GM23248 (cell line): ENCODE measurements around the gene SNTA1. TPM values are rescaled to one million over a fixed set of nuclear protein-coding genes. Genes with fewer than 3 reads are reported as not detected.
"Not testable (repeated sequence)": the region's sequence is repeated elsewhere in the genome, so short reads cannot be mapped to it uniquely, and the experiment has no call there.

Experiments
- DNase-seq: peaks from one replicate; pipeline ENCODE4 v3.0.0-alpha.2; 2015
- H2AFZ ChIP-seq: fragments of 200-600 bp; sonication (generic); 2 replicates; pipeline ENCODE4 v1.6.1; 2016; ENCODE audit warnings: antibody characterized with exemption
- H3F3A ChIP-seq: fragments of 200-600 bp; sonication (generic); 2 replicates; pipeline ENCODE4 v1.6.1; 2016; ENCODE audit warnings: mild to moderate bottlenecking, antibody characterized with exemption, mixed run types; ENCODE audit not compliant: insufficient read depth
- H3K27ac ChIP-seq: fragments of 200-600 bp; sonication (generic); 2 replicates; pipeline ENCODE4 v1.5.1; 2016; ENCODE audit warnings: mild to moderate bottlenecking
- H3K27me3 ChIP-seq: fragments of 200-600 bp; sonication (generic); replicated peaks from 2 replicates; pipeline ENCODE4 v1.6.1; 2016; ENCODE audit warnings: mild to moderate bottlenecking; ENCODE audit not compliant: insufficient read depth
- H3K36me3 ChIP-seq: fragments of 200-600 bp; sonication (generic); 2 replicates; pipeline ENCODE4 v1.6.1; 2016; ENCODE audit warnings: low read depth, mild to moderate bottlenecking
- H3K4me1 ChIP-seq: fragments of 200-600 bp; sonication (generic); 2 replicates; pipeline ENCODE4 v1.6.1; 2016; ENCODE audit warnings: mild to moderate bottlenecking; ENCODE audit not compliant: insufficient read depth
- H3K4me2 ChIP-seq: fragments of 200-600 bp; sonication (generic); one replicate; pipeline ENCODE4 v1.6.1; 2016; ENCODE audit warnings: mild to moderate bottlenecking; ENCODE audit not compliant: unreplicated experiment
- H3K4me3 ChIP-seq: fragments of 200-600 bp; sonication (generic); 2 replicates; pipeline ENCODE4 v1.5.1; 2016; ENCODE audit warnings: mild to moderate bottlenecking
- H3K79me2 ChIP-seq: fragments of 200-600 bp; sonication (generic); 2 replicates; pipeline ENCODE4 v1.6.1; 2016; ENCODE audit warnings: mild to moderate bottlenecking; ENCODE audit not compliant: insufficient read depth
- H3K9ac ChIP-seq: fragments of 200-600 bp; sonication (generic); 2 replicates; pipeline ENCODE4 v1.6.1; 2016; ENCODE audit warnings: mild to moderate bottlenecking
- H3K9me2 ChIP-seq: fragments of 200-600 bp; sonication (generic); 2 replicates; pipeline ENCODE4 v1.6.1; 2016; ENCODE audit warnings: mixed run types, mild to moderate bottlenecking, moderate library complexity; ENCODE audit not compliant: insufficient read depth
- H3K9me3 ChIP-seq: fragments of 200-600 bp; sonication (generic); one replicate; pipeline ENCODE4 v1.6.1; 2017; ENCODE audit warnings: low read depth
- H4K20me1 ChIP-seq: fragments of 200-600 bp; sonication (generic); 2 replicates; pipeline ENCODE4 v1.6.0; 2016; ENCODE audit not compliant: insufficient read depth
- EZH2 ChIP-seq: fragments of 200-600 bp; sonication (generic); IDR thresholded peaks from 2 replicates; pipeline ENCODE4 v1.6.1; 2018; ENCODE audit warnings: antibody characterized with exemption, mild to moderate bottlenecking; ENCODE audit not compliant: insufficient read depth, poor library complexity, severe bottlenecking
- EZH2phosphoT487 ChIP-seq: fragments of 200-600 bp; sonication (generic); IDR thresholded peaks from 2 replicates; pipeline ENCODE4 v1.6.1; 2018; ENCODE audit warnings: antibody characterized with exemption, moderate library complexity, mild to moderate bottlenecking, low read depth; ENCODE audit not compliant: insufficient read depth
- whole genome bisulfite sequencing, 2 experiments: methylation state at CpG; one replicate each; pipeline ENCODE4 v1.1.6; 2015 to 2017; ENCODE audit warnings: low lambda C conversion rate in 2 of 2, low coverage in 1 of 2; ENCODE audit errors: missing lambda C conversion rate in 2 of 2; 5-methylcytosine and 5-hydroxymethylcytosine counted together
- in situ Hi-C: fragments of 300-500 bp; cut with MboI; formaldehyde crosslinking; loops from 2 replicates; pipeline ENCODE4 v1.15.0; 2020
- polyA plus RNA-seq: library from polyadenylated mRNA; unstranded; fragments of >200 nt; fragmentation: Nextera tagmentation; extraction: Ambion mirVana; gene quantifications from 2 replicates; pipeline ENCODE4 v1.2.1, GENCODE V29; 2016
- total RNA-seq: library from RNA; depleted of rRNA; stranded (reverse); fragments of >200 nt; shearing (Covaris generic); gene quantifications from 2 replicates; pipeline ENCODE4 v1.2.3, GENCODE V29; 2014

SNTA1 gene
- total and polyA plus RNA-seq, 2 experiments from 2014 or later: 10.2 to 24.5 TPM

DNA sequence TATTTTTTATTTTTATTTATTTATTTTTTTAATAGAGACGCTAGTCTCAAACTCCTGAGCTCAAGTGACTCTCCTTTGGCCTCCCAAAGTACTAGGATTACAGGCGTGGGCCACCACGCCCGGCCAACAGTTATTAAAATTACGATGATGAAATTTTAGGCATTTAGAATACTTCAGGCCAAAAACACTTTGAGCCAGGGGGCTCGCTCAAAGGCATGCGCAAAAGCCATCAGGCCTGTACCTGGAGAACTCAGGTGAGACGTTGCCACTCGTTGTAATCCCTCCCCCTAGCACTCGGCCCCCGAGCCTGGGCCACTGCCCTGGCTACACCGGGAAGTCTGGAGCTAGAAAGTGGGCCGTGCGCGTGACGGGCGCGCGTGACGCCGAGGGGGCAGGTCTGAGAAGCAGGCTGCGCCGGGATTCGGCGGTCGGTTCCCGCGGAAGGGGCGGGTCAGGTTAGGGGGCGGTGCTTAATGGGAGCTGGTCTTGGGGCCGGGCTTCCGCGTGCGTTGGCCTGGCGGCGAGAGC, 46.0 kb upstream of the SNTA1 start:
- H2AFZ ChIP-seq: peak overlapping the region; percentile 95
- 1% methylated on average over 15 to 23 of the region's 36 CpGs for WGBS, 2 experiments
- peak; percentile 99 for DNase-seq
- H3K9me2 ChIP-seq: no peaks in the 10 kb centered on the region
- H4K20me1 ChIP-seq: no peaks in the 10 kb centered on the region
- TF ChIP-seq EZH2phosphoT487 (no peak), EZH2 (no peak)
- H3K9ac ChIP-seq: peak overlapping the region; percentile 92
- H3K9me3 ChIP-seq: no peaks in the 10 kb centered on the region
- peak overlapping the region; percentile 92 for H3K27ac ChIP-seq
- in situ Hi-C loops: no loop called here
- peaks cover 6% of the 10 kb centered on the region for H3K4me1 ChIP-seq
- no peaks in the 10 kb centered on the region for H3K36me3 ChIP-seq
- H3K4me3 ChIP-seq: peak overlapping the region; percentile 83
- H3K4me2 ChIP-seq: peak overlapping the region; percentile 85
- H3F3A ChIP-seq: peaks cover 8% of the 10 kb centered on the region; the same call in 1 of the 2 replicates
- peaks cover 37% of the 10 kb centered on the region for H3K79me2 ChIP-seq
- H3K27me3 ChIP-seq: no peaks in the 10 kb centered on the region

- 75 to 78% methylated on average over 29 to 32 of the region's 32 CpGs for WGBS, 2 experiments
Measured at GRCh38 chr20:33488661-33489494, 45.3 kb upstream of the SNTA1 start.

GRCh38 chr20:33488201-33488600, 44.6 kb upstream of the SNTA1 start:
- Histone ChIP-seq H3K9me2 (no peaks in the 10 kb centered on the region), H3F3A (peaks cover 8% of the 10 kb centered on the region; the same call in 1 of the 2 replicates), H3K9ac (no peak overlapping the region), H3K79me2 (peaks cover 27% of the 10 kb centered on the region), H3K36me3 (no peaks in the 10 kb centered on the region), H3K4me3 (no peak overlapping the region), H3K9me3 (no peaks in the 10 kb centered on the region), H3K4me2 (no peak overlapping the region), H4K20me1 (no peaks in the 10 kb centered on the region), H3K27ac (no peak overlapping the region), H3K4me1 (peaks cover 6% of the 10 kb centered on the region), H3K27me3 (no peaks in the 10 kb centered on the region), H2AFZ (no peak overlapping the region)
- in situ Hi-C loops: no loop called here
- no peak for TF ChIP-seq EZH2
- no peak for TF ChIP-seq EZH2phosphoT487
- 89 to 90% methylated on average over 10 of the region's 10 CpGs for WGBS, 2 experiments
- DNase-seq: no peak

More at GRCh38 chr20:33488661-33489494, 45.3 kb upstream of the SNTA1 start:
- H3K9me2 ChIP-seq, H4K20me1 ChIP-seq, H3K27me3 ChIP-seq, in situ Hi-C loops, H3K36me3 ChIP-seq, DNase-seq, H3F3A ChIP-seq, H3K9me3 ChIP-seq, H3K4me1 ChIP-seq: not testable (repeated sequence)
- Histone ChIP-seq H3K27ac (peak overlapping the region; percentile 92), H3K4me2 (peak overlapping the region; percentile 85), H2AFZ (peak overlapping the region; percentile 95), H3K79me2 (peaks cover 34% of the 10 kb centered on the region), H3K4me3 (peak overlapping the region; percentile 83), H3K9ac (peak overlapping the region; percentile 92)

- in situ Hi-C loops, H3K4me1 ChIP-seq, DNase-seq, H3K27ac ChIP-seq, H3K4me2 ChIP-seq, H3K36me3 ChIP-seq, H3K4me3 ChIP-seq, H4K20me1 ChIP-seq, H3K79me2 ChIP-seq, H2AFZ ChIP-seq, H3F3A ChIP-seq, H3K27me3 ChIP-seq, H3K9ac ChIP-seq, H3K9me2 ChIP-seq, H3K9me3 ChIP-seq: not testable (repeated sequence)
- 63 to 67% methylated on average over 5 of the region's 5 CpGs for WGBS, 2 experiments
Measured at GRCh38 chr20:33483186-33483585, 39.6 kb upstream of the SNTA1 start.
